Peyer's patch (tissue), 4 donors: Measurements from ENCODE around the gene SCIMP.

Source experiments
- POLR2A ChIP-seq, 2 donors: fragments of 450-650 bp; IDR thresholded peaks; one replicate each; pipeline ENCODE4 v1.5.1; 2017; ENCODE audit warnings: antibody characterized with exemption in 2 of 2, mild to moderate bottlenecking in 2 of 2, moderate library complexity in 2 of 2
- TF ChIP-seq, protein P1 (sequence below), 6 experiments: fragments of 450-650 bp in 4 of 6; fragments of 200-600 bp in 2 of 6; sonication (generic) in 1 of 6; IDR thresholded peaks; one replicate each; pipeline ENCODE4 v1.5.1; 2017 to 2019; ENCODE audit warnings: antibody characterized with exemption in 6 of 6, mild to moderate bottlenecking in 3 of 6, moderate library complexity in 1 of 6

GRCh38 chr17:5184288-5184687 lies 50.4 kb downstream of the SCIMP start:
- TF ChIP-seq, protein P1, sequence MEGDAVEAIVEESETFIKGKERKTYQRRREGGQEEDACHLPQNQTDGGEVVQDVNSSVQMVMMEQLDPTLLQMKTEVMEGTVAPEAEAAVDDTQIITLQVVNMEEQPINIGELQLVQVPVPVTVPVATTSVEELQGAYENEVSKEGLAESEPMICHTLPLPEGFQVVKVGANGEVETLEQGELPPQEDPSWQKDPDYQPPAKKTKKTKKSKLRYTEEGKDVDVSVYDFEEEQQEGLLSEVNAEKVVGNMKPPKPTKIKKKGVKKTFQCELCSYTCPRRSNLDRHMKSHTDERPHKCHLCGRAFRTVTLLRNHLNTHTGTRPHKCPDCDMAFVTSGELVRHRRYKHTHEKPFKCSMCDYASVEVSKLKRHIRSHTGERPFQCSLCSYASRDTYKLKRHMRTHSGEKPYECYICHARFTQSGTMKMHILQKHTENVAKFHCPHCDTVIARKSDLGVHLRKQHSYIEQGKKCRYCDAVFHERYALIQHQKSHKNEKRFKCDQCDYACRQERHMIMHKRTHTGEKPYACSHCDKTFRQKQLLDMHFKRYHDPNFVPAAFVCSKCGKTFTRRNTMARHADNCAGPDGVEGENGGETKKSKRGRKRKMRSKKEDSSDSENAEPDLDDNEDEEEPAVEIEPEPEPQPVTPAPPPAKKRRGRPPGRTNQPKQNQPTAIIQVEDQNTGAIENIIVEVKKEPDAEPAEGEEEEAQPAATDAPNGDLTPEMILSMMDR (IDR thresholded peaks at IDR 0.05): no peak
- no peak for TF ChIP-seq POLR2A (IDR thresholded peaks at IDR 0.05)
